GM23338 (cell line): Measurements from ENCODE around the gene PACSIN1. TPM values are rescaled to one million over a fixed set of nuclear protein-coding genes. Genes with fewer than 3 reads are reported as not detected.

Source experiments
- ATAC-seq: fragments of 200-7000 bp; cut with Tn5 transposase; 3 replicates; pipeline ENCODE4 v1.9.1; 2020
- DNase-seq: peaks from one replicate; pipeline ENCODE4 v3.0.0-alpha.2; 2015; ENCODE audit warnings: low spot score
- H2AFZ ChIP-seq: fragments of 200-600 bp; sonication (generic); 2 replicates; pipeline ENCODE4 v1.8.0; 2016; ENCODE audit warnings: antibody characterized with exemption, mild to moderate bottlenecking, moderate library complexity
- H3F3A ChIP-seq: fragments of 200-600 bp; sonication (generic); replicated peaks from 2 replicates; pipeline ENCODE4 v1.8.0; 2017; ENCODE audit warnings: antibody characterized with exemption, mixed run types, low read depth
- H3K27ac ChIP-seq: fragments of 200-600 bp; sonication (generic); 2 replicates; pipeline ENCODE4 v1.6.1; 2016; ENCODE audit warnings: low read depth
- H3K27me3 ChIP-seq: fragments of 200-600 bp; sonication (generic); 2 replicates; pipeline ENCODE4 v1.8.0; 2016; ENCODE audit warnings: mild to moderate bottlenecking, mixed run types, moderate library complexity; ENCODE audit not compliant: insufficient read depth
- H3K36me3 ChIP-seq: fragments of 200-600 bp; sonication (generic); 2 replicates; pipeline ENCODE4 v1.8.0; 2016; ENCODE audit warnings: mild to moderate bottlenecking; ENCODE audit not compliant: insufficient read depth
- H3K4me1 ChIP-seq: fragments of 200-600 bp; sonication (generic); 2 replicates; pipeline ENCODE4 v1.8.0; 2016; ENCODE audit warnings: mild to moderate bottlenecking, moderate library complexity; ENCODE audit not compliant: insufficient read depth
- H3K4me2 ChIP-seq: fragments of 200-600 bp; sonication (generic); 2 replicates; pipeline ENCODE4 v1.7.1; 2017; ENCODE audit warnings: mixed run types
- H3K4me3 ChIP-seq: fragments of 200-600 bp; sonication (generic); 2 replicates; pipeline ENCODE4 v1.6.1; 2016; ENCODE audit warnings: mixed run types
- H3K79me2 ChIP-seq: fragments of 200-600 bp; sonication (generic); replicated peaks from 2 replicates; pipeline ENCODE4 v1.8.0; 2017; ENCODE audit warnings: mild to moderate bottlenecking; ENCODE audit not compliant: insufficient read depth
- H3K9me2 ChIP-seq: fragments of 200-600 bp; sonication (generic); 2 replicates; pipeline ENCODE4 v1.8.0; 2017; ENCODE audit not compliant: insufficient read depth
- H4K20me1 ChIP-seq: fragments of 200-600 bp; sonication (generic); replicated peaks from 2 replicates; pipeline ENCODE4 v1.8.0; 2017; ENCODE audit warnings: mild to moderate bottlenecking; ENCODE audit not compliant: insufficient read depth
- H3K27ac Mint-ChIP-seq: 2 replicates; pipeline ENCODE4 v1.8.0; 2020; ENCODE audit warnings: inconsistent platforms, mild to moderate bottlenecking, moderate library complexity, mixed read lengths
- H3K27me3 Mint-ChIP-seq: 3 replicates; pipeline ENCODE4 v1.8.0; 2022; ENCODE audit warnings: low read depth, mild to moderate bottlenecking, moderate library complexity, mixed read lengths, inconsistent platforms; ENCODE audit not compliant: insufficient read depth, poor library complexity
- H3K36me3 Mint-ChIP-seq: 3 replicates; pipeline ENCODE4 v1.8.0; 2021; ENCODE audit warnings: low read depth, mild to moderate bottlenecking, inconsistent platforms, moderate library complexity, mixed read lengths
- H3K4me1 Mint-ChIP-seq: 3 replicates; pipeline ENCODE4 v1.8.0; 2020; ENCODE audit warnings: mild to moderate bottlenecking, inconsistent platforms, mixed read lengths
- H3K4me3 Mint-ChIP-seq: 3 replicates; pipeline ENCODE4 v1.8.0; 2021; ENCODE audit warnings: moderate library complexity, mild to moderate bottlenecking, inconsistent platforms, mixed read lengths
- H3K9me3 Mint-ChIP-seq: 3 replicates; pipeline ENCODE4 v1.8.0; 2020; ENCODE audit warnings: moderate library complexity, mild to moderate bottlenecking, inconsistent platforms, mixed read lengths
- CREB1 ChIP-seq: fragments of 250-450 bp; sonication (Bioruptor Pico); IDR thresholded peaks from 2 replicates; pipeline ENCODE4 v1.5.0; 2020; ENCODE audit warnings: low read depth, mild to moderate bottlenecking, moderate library complexity
- ETS1 ChIP-seq: IDR thresholded peaks from 2 replicates; pipeline ENCODE4 v1.6.1; 2016; ENCODE audit warnings: antibody characterized with exemption
- EZH2 ChIP-seq: fragments of 200-600 bp; sonication (generic); IDR thresholded peaks from one replicate; pipeline ENCODE4 v1.8.0; 2017; ENCODE audit warnings: antibody characterized with exemption, mild to moderate bottlenecking, low read depth; ENCODE audit not compliant: unreplicated experiment
- EZH2phosphoT487 ChIP-seq: fragments of 200-600 bp; sonication (generic); IDR thresholded peaks from one replicate; pipeline ENCODE4 v1.8.1; 2018; ENCODE audit warnings: antibody characterized with exemption; ENCODE audit not compliant: unreplicated experiment
- NANOG ChIP-seq: IDR thresholded peaks from 2 replicates; pipeline ENCODE4 v1.6.1; 2016; ENCODE audit warnings: antibody characterized with exemption, borderline replicate concordance
- POLR2AphosphoS5 ChIP-seq: IDR thresholded peaks from 2 replicates; pipeline ENCODE4 v1.6.1; 2016; ENCODE audit warnings: antibody characterized with exemption, low read depth
- ZNF114 ChIP-seq: fragments of 250-450 bp; sonication (Bioruptor Pico); IDR thresholded peaks from 2 replicates; pipeline ENCODE4 v1.5.0; 2020; ENCODE audit warnings: mild to moderate bottlenecking, moderate library complexity
- ZNF331 ChIP-seq: fragments of 250-450 bp; sonication (Bioruptor Pico); IDR thresholded peaks from 2 replicates; pipeline ENCODE4 v1.5.0; 2020; ENCODE audit warnings: low read depth, mild to moderate bottlenecking, moderate library complexity
- polyA plus RNA-seq: library from polyadenylated mRNA; unstranded; fragments of >200 nt; fragmentation: Nextera tagmentation; extraction: Ambion mirVana; gene quantifications from 2 replicates; pipeline ENCODE4 v1.2.1, GENCODE V29; 2016
- total RNA-seq: library from RNA; depleted of rRNA; stranded (reverse); fragments of >200 nt; shearing (Covaris generic); gene quantifications from 2 replicates; pipeline ENCODE4 v1.2.3, GENCODE V29; 2014
- TF ChIP-seq, protein P1 (sequence below), 2 experiments: fragments of 200-600 bp in 1 of 2; sonication (generic) in 1 of 2; conservative IDR thresholded peaks; 2 replicates each; pipeline versions ENCODE4 v1.5.1 to v1.6.1; 2016 to 2017; ENCODE audit warnings: antibody characterized with exemption in 2 of 2, low read depth in 2 of 2, mild to moderate bottlenecking in 2 of 2, moderate library complexity in 1 of 2
- TF ChIP-seq, protein P2 (sequence below): IDR thresholded peaks from one replicate; pipeline ENCODE4 v1.6.1; 2018; ENCODE audit warnings: antibody characterized with exemption; ENCODE audit not compliant: unreplicated experiment

Gene PACSIN1
- total and polyA plus RNA-seq, 2 experiments from 2014 or later, result 5.2 to 8.7 TPM

- 0 out of 2 replicates have a peak overlapping the region, but pooled peaks have one; percentile 26 for H3K27ac ChIP-seq
- Mint-ChIP-seq H3K27me3 (peaks cover 16% of the 10 kb centered on the region), H3K4me1 (peaks cover 19% of the 10 kb centered on the region), H3K9me3 (no peaks in the 10 kb centered on the region; the same call in 1 of the 3 replicates), H3K4me3 (no peak overlapping the region), H3K36me3 (no peaks in the 10 kb centered on the region), H3K27ac (peak overlapping the region; percentile 36; the same call in 1 of the 2 replicates)
- no peaks in the 10 kb centered on the region for H3K36me3 ChIP-seq
- H3K79me2 ChIP-seq, result no peaks in the 10 kb centered on the region
- no peaks in the 10 kb centered on the region for H3K9me2 ChIP-seq
- 0 out of 2 replicates have a peak overlapping the region, but pooled peaks have one; percentile 36 for H3K4me2 ChIP-seq
- ATAC-seq (peak; percentile 68), DNase-seq (peak; percentile 62)
- 0 out of 2 replicates have a peak, but pooled peaks cover under 1% of the 10 kb centered on the region for H3F3A ChIP-seq
- no peak overlapping the region for H3K4me3 ChIP-seq
- H4K20me1 ChIP-seq, result 0 out of 2 replicates have a peak, but pooled peaks cover 3% of the 10 kb centered on the region
- peaks cover 15% of the 10 kb centered on the region for H3K4me1 ChIP-seq
- H3K27me3 ChIP-seq, result no peaks in the 10 kb centered on the region
- H2AFZ ChIP-seq, result no peak overlapping the region
- TF ChIP-seq, protein P1, sequence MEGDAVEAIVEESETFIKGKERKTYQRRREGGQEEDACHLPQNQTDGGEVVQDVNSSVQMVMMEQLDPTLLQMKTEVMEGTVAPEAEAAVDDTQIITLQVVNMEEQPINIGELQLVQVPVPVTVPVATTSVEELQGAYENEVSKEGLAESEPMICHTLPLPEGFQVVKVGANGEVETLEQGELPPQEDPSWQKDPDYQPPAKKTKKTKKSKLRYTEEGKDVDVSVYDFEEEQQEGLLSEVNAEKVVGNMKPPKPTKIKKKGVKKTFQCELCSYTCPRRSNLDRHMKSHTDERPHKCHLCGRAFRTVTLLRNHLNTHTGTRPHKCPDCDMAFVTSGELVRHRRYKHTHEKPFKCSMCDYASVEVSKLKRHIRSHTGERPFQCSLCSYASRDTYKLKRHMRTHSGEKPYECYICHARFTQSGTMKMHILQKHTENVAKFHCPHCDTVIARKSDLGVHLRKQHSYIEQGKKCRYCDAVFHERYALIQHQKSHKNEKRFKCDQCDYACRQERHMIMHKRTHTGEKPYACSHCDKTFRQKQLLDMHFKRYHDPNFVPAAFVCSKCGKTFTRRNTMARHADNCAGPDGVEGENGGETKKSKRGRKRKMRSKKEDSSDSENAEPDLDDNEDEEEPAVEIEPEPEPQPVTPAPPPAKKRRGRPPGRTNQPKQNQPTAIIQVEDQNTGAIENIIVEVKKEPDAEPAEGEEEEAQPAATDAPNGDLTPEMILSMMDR (conservative IDR thresholded peaks at IDR 0.05; ENCODE audit: low read depth in 2 of 2), result peak in 1 of 2 experiments; percentile 43; a peak in 2 of 4 replicates
- no peak for TF ChIP-seq NANOG
Observed at GRCh38 chr6:34575326-34575725, 109.5 kb downstream of the PACSIN1 start.

- DNase-seq (no peak), ATAC-seq (no peak)
- H2AFZ ChIP-seq, result no peak overlapping the region
- H3K9me3 Mint-ChIP-seq, result no peaks in the 10 kb centered on the region; the same call in 1 of the 3 replicates
- peaks cover 13% of the 10 kb centered on the region for H3K27me3 Mint-ChIP-seq
- H3K27ac ChIP-seq, result no peak overlapping the region
- no peak overlapping the region for H3K27ac Mint-ChIP-seq
- peaks cover 21% of the 10 kb centered on the region for H3K4me1 Mint-ChIP-seq
- H3K4me3 ChIP-seq, result no peak overlapping the region
- no peaks in the 10 kb centered on the region for H3K27me3 ChIP-seq
- H3K4me1 ChIP-seq, result peaks cover 15% of the 10 kb centered on the region
- H3K4me2 ChIP-seq, result no peak overlapping the region
- no peaks in the 10 kb centered on the region for H3K9me2 ChIP-seq
- no peak overlapping the region for H3K4me3 Mint-ChIP-seq
- H3F3A ChIP-seq, result 0 out of 2 replicates have a peak, but pooled peaks cover 4% of the 10 kb centered on the region
- H3K79me2 ChIP-seq, result no peaks in the 10 kb centered on the region
- no peaks in the 10 kb centered on the region for H3K36me3 ChIP-seq
- no peaks in the 10 kb centered on the region for H3K36me3 Mint-ChIP-seq
- H4K20me1 ChIP-seq, result 0 out of 2 replicates have a peak, but pooled peaks cover 3% of the 10 kb centered on the region
- no peak for TF ChIP-seq ETS1
- no peak for TF ChIP-seq CREB1 (CRISPR knock-in tag)
- no peak for TF ChIP-seq ZNF114 (CRISPR knock-in tag)
- TF ChIP-seq EZH2, result no peak
- TF ChIP-seq POLR2AphosphoS5, result no peak
- TF ChIP-seq ZNF331 (CRISPR knock-in tag), result no peak
- TF ChIP-seq, protein P1 (conservative IDR thresholded peaks at IDR 0.05; ENCODE audit: low read depth in 2 of 2), result no peak
- TF ChIP-seq, protein P2, sequence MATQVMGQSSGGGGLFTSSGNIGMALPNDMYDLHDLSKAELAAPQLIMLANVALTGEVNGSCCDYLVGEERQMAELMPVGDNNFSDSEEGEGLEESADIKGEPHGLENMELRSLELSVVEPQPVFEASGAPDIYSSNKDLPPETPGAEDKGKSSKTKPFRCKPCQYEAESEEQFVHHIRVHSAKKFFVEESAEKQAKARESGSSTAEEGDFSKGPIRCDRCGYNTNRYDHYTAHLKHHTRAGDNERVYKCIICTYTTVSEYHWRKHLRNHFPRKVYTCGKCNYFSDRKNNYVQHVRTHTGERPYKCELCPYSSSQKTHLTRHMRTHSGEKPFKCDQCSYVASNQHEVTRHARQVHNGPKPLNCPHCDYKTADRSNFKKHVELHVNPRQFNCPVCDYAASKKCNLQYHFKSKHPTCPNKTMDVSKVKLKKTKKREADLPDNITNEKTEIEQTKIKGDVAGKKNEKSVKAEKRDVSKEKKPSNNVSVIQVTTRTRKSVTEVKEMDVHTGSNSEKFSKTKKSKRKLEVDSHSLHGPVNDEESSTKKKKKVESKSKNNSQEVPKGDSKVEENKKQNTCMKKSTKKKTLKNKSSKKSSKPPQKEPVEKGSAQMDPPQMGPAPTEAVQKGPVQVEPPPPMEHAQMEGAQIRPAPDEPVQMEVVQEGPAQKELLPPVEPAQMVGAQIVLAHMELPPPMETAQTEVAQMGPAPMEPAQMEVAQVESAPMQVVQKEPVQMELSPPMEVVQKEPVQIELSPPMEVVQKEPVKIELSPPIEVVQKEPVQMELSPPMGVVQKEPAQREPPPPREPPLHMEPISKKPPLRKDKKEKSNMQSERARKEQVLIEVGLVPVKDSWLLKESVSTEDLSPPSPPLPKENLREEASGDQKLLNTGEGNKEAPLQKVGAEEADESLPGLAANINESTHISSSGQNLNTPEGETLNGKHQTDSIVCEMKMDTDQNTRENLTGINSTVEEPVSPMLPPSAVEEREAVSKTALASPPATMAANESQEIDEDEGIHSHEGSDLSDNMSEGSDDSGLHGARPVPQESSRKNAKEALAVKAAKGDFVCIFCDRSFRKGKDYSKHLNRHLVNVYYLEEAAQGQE, result no peak
- TF ChIP-seq EZH2phosphoT487, result no peak
- TF ChIP-seq NANOG, result no peak
Observed at GRCh38 chr6:34576286-34576955, 110.5 kb downstream of the PACSIN1 start.
